PC-3 (cell line): ENCODE measurements around the gene HMGA1. TPM values are rescaled to one million over a fixed set of nuclear protein-coding genes. Genes with fewer than 3 reads are reported as not detected.

Experiments used
- ATAC-seq: fragments of 200-7000 bp; cut with Tn5 transposase; 2 replicates; pipeline ENCODE4 v1.9.1; 2020; ENCODE audit warnings: mild to moderate bottlenecking, moderate library complexity
- BruUV-seq: library from RNA; stranded (reverse); fragments of 400-500 nt; replicated peaks from 2 replicates; lab custom pipeline; 2021; lab: Mats Ljungman, UMichigan
- CTCF ChIA-PET: fragments of 300-600 bp; sonication (Branson Sonifier 250); formaldehyde crosslinking; loops from one replicate; lab custom pipeline; 2022; ENCODE audit warnings: antibody characterized with exemption; lab: Charles Lee
- POLR2A ChIA-PET: fragments of 300-600 bp; sonication (Branson Sonifier 250); formaldehyde crosslinking; loops from one replicate; lab custom pipeline; 2022; ENCODE audit warnings: antibody characterized with exemption; ENCODE audit not compliant: unreplicated experiment; lab: Charles Lee
- DNase-seq: peaks from one replicate; pipeline ENCODE4 v3.0.0-alpha.2; 2015
- H2AFZ ChIP-seq: fragments of 300-600 bp; sonication (generic); 2 replicates; pipeline ENCODE4 v1.6.0; 2016; ENCODE audit warnings: antibody characterized with exemption, low read length
- H3F3A ChIP-seq: fragments of 300-600 bp; sonication (generic); one replicate; pipeline ENCODE4 v1.6.0; 2017; ENCODE audit warnings: antibody characterized with exemption, low read length, control low read depth, mild to moderate bottlenecking; ENCODE audit not compliant: unreplicated experiment
- H3K27ac ChIP-seq: fragments of 300-600 bp; sonication (generic); 2 replicates; pipeline ENCODE4 v1.5.1; 2016; ENCODE audit warnings: mild to moderate bottlenecking, low read length
- H3K27me3 ChIP-seq: fragments of 300-600 bp; sonication (generic); 2 replicates; pipeline ENCODE4 v1.6.1; 2016; ENCODE audit warnings: low read length, mixed read lengths
- H3K36me3 ChIP-seq: fragments of 300-600 bp; sonication (generic); 2 replicates; pipeline ENCODE4 v1.6.1; 2016; ENCODE audit warnings: low read depth, mixed run types, low read length, mixed read lengths
- H3K4me1 ChIP-seq: fragments of 300-600 bp; sonication (generic); 2 replicates; pipeline ENCODE4 v1.5.1; 2016; ENCODE audit warnings: low read length; ENCODE audit not compliant: insufficient read depth
- H3K4me2 ChIP-seq: fragments of 300-600 bp; sonication (generic); 2 replicates; pipeline ENCODE4 v1.6.0; 2016; ENCODE audit warnings: low read length
- H3K4me3 ChIP-seq: fragments of 300-600 bp; sonication (generic); 2 replicates; pipeline ENCODE4 v1.5.1; 2016; ENCODE audit warnings: mild to moderate bottlenecking, low read length, mixed read lengths
- H3K79me2 ChIP-seq: fragments of 300-600 bp; sonication (generic); 2 replicates; pipeline ENCODE4 v1.6.1; 2017; ENCODE audit warnings: low read length, mixed read lengths
- H3K9ac ChIP-seq: fragments of 300-600 bp; sonication (generic); 2 replicates; pipeline ENCODE4 v1.6.0; 2016; ENCODE audit warnings: mild to moderate bottlenecking, low read length
- H3K9me2 ChIP-seq: fragments of 300-600 bp; sonication (generic); replicated peaks from 2 replicates; pipeline ENCODE4 v1.6.1; 2016; ENCODE audit warnings: mixed run types, low read length, mixed read lengths
- H3K9me3 ChIP-seq: fragments of 300-600 bp; sonication (generic); 2 replicates; pipeline ENCODE4 v1.6.1; 2016; ENCODE audit warnings: low read length, mixed read lengths
- H4K20me1 ChIP-seq: fragments of 300-600 bp; sonication (generic); 2 replicates; pipeline ENCODE4 v1.6.1; 2016; ENCODE audit warnings: low read length, mixed read lengths
- EZH2 ChIP-seq: fragments of 300-600 bp; sonication (generic); IDR thresholded peaks from one replicate; pipeline ENCODE4 v1.6.1; 2017; ENCODE audit warnings: antibody characterized with exemption, mild to moderate bottlenecking, low read length; ENCODE audit not compliant: unreplicated experiment
- EZH2phosphoT487 ChIP-seq: fragments of 300-600 bp; sonication (generic); IDR thresholded peaks from 2 replicates; pipeline ENCODE4 v1.6.1; 2018; ENCODE audit warnings: mild to moderate bottlenecking, antibody characterized with exemption, low read length, borderline replicate concordance
- intact Hi-C: fragments of 100-400 bp; cut with micrococcal nuclease; formaldehyde crosslinking; loops from 2 replicates; pipeline ENCODE4 v1.9.0; 2023
- total RNA-seq: library from RNA; depleted of rRNA; stranded (reverse); fragments of >200 nt; gene quantifications from 2 replicates; pipeline ENCODE4 v1.2.3, GENCODE V29; 2014
- TF ChIP-seq, protein P1 (sequence below): fragments of 300-600 bp; sonication (generic); conservative IDR thresholded peaks from 2 replicates; pipeline ENCODE4 v1.5.1; 2017; ENCODE audit warnings: antibody characterized with exemption, low read depth, mild to moderate bottlenecking, low read length

Gene HMGA1
- total RNA-seq, 1 experiment from 2014 or later: 1,115 TPM

DNA sequence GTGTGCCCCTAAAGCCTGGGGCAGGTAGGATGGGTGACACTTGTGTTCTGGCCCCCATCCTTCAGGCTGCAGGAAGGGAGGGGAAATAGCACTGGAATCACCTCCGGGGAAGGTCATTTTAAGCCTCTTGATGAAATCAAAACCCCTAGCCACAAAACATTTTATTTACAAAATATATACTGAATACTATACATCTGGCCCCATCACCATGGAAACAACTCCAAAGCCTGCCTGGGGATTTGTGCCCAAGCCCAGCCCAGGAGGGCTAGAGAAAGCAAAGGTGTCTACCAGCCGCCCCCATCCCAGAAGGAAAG is 9.5 kb downstream of the HMGA1 start:
- Histone ChIP-seq H3K9me3 (no peaks in the 10 kb centered on the region), H4K20me1 (peaks cover 17% of the 10 kb centered on the region), H3K9me2 (no peaks in the 10 kb centered on the region), H3K4me1 (peaks cover 74% of the 10 kb centered on the region), H3K27me3 (no peaks in the 10 kb centered on the region), H3K9ac (no peak overlapping the region), H3F3A (peaks cover 27% of the 10 kb centered on the region), H3K4me3 (no peak overlapping the region), H3K79me2 (peaks cover 28% of the 10 kb centered on the region), H3K36me3 (peaks cover 29% of the 10 kb centered on the region), H2AFZ (no peak overlapping the region), H3K4me2 (no peak overlapping the region; the same call in 1 of the 2 replicates), H3K27ac (peak overlapping the region; percentile 60)
- POLR2A ChIA-PET: no interaction called here
- no peak for ATAC-seq
- intact Hi-C loops: loop anchor here (5.0 kb wide), 2 partner anchors 291 to 361 kb away; no protein-coding TSS in a partner anchor
- TF ChIP-seq, protein P1, sequence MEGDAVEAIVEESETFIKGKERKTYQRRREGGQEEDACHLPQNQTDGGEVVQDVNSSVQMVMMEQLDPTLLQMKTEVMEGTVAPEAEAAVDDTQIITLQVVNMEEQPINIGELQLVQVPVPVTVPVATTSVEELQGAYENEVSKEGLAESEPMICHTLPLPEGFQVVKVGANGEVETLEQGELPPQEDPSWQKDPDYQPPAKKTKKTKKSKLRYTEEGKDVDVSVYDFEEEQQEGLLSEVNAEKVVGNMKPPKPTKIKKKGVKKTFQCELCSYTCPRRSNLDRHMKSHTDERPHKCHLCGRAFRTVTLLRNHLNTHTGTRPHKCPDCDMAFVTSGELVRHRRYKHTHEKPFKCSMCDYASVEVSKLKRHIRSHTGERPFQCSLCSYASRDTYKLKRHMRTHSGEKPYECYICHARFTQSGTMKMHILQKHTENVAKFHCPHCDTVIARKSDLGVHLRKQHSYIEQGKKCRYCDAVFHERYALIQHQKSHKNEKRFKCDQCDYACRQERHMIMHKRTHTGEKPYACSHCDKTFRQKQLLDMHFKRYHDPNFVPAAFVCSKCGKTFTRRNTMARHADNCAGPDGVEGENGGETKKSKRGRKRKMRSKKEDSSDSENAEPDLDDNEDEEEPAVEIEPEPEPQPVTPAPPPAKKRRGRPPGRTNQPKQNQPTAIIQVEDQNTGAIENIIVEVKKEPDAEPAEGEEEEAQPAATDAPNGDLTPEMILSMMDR: no peak
- no peak for TF ChIP-seq EZH2
- no peak for TF ChIP-seq EZH2phosphoT487
- no TSS peak for BruUV-seq
- CTCF ChIA-PET: interaction anchor here (0.5 to 1.0 kb wide), 2 partner anchors 49 to 50 kb away, joined by 3 read pairs; no protein-coding TSS in a partner anchor
- DNase-seq: no peak

DNA sequence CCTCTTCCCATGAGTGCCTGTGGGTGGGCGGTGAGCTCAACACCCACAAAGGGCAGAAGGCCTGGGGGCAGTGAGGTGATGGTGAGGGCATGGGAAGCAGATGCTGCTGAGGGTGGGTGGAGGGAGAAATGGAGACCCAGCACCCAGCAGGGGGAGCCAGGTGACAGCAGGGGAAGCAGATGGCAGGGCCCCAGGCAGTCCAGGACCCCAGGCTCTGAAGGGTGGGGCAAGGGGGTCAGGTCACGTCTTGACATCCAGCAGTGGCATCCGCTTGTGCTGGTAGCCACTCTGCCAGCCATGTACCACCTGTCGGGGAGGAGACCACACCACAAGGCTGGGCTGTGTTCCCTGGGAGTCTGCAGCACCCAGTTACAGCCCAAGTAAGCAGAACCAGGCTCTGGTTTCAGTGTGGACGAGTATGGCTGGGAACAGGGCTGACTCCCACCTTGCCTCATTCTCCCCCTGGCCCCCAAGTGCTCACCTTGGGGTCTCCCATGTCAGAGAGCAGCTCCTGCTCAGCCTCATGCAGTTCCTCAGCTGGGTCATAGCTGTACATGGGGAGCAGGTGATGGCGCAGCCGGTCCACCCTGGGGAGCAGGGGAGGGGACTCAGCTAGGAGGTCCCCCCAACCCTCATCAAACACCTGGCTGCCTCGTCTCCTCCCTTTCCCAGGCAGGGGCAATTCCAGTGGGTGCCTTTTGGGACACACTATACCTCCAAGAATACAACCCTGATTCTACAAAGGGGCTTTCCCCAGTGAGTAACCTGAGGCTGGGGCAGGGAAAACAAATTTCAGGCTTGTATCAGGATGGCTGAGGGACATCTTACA is 10.1 kb downstream of the HMGA1 start:
- H3K27me3 ChIP-seq: no peaks in the 10 kb centered on the region
- POLR2A ChIA-PET: no interaction called here
- peaks cover 23% of the 10 kb centered on the region; the same call in 1 of the 2 replicates for H3K36me3 ChIP-seq
- no peak overlapping the region for H3K9ac ChIP-seq
- H2AFZ ChIP-seq: no peak overlapping the region
- H3K9me2 ChIP-seq: no peaks in the 10 kb centered on the region
- peaks cover 23% of the 10 kb centered on the region for H3F3A ChIP-seq
- H3K4me3 ChIP-seq: no peak overlapping the region
- BruUV-seq: no TSS peak
- peaks cover 11% of the 10 kb centered on the region for H4K20me1 ChIP-seq
- peaks cover 69% of the 10 kb centered on the region for H3K4me1 ChIP-seq
- CTCF ChIA-PET: interaction anchor here (0.5 to 1.0 kb wide), 2 partner anchors 50 to 51 kb away, joined by 3 read pairs; no protein-coding TSS in a partner anchor
- H3K27ac ChIP-seq: peak overlapping the region; percentile 60
- DNase-seq (peak; percentile 59), ATAC-seq (peak; percentile 0)
- peaks cover 22% of the 10 kb centered on the region for H3K79me2 ChIP-seq
- no peak overlapping the region; the same call in 1 of the 2 replicates for H3K4me2 ChIP-seq
- TF ChIP-seq, protein P1: peak; percentile 73
- no peak for TF ChIP-seq EZH2phosphoT487
- intact Hi-C loops: loop anchor here (5.0 kb wide), 2 partner anchors 291 to 361 kb away; no protein-coding TSS in a partner anchor
- no peaks in the 10 kb centered on the region for H3K9me3 ChIP-seq
